Measurements from ENCODE around the gene AGAP1.

DNA sequence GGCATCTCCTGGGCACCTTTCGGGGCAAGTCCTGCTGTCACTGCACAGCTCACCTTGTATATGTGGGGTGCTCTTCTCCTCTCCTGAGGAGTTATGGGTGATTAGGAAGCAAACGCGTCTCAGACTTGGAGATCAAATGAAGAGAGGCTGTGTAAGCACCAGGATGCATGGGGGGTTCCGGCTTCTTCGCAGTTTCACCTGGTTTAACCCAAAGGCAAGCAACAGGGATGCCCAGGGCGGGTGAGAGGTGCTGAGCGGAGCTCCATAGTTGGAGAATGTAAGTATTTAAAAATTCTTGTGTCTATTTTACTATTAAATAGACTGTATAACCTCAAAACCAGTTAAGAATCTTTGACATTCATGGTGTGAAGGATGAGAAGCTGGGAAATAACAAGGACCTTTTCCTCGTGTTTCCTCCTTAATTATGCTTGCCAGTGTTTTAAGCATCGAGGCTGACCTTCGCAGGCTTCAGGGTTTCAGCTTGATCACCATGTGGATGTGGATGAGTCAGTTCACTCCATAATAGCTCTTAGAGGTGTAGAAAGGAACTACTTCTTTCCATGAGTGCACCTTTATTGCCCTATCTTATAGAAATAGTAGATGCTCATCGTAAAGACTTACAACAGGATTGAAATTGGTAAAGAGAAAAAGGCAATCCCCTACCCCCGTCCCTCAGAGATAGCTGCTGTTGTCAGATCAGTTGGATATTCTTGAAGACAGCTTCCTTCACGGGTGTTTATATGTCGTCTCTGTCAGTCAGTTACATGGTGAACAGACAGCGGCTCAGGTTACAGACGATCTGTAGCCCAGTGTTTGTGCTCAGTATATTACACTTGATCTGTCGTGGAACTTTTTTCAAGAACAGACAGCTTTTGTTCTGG lies 201.1 kb downstream of the AGAP1 start:
- TF ChIP-seq POLR2A (IDR thresholded peaks at IDR 0.05) (no peak), POLR2AphosphoS5 (IDR thresholded peaks at IDR 0.05) (no peak)
- TF ChIP-seq, protein P1, sequence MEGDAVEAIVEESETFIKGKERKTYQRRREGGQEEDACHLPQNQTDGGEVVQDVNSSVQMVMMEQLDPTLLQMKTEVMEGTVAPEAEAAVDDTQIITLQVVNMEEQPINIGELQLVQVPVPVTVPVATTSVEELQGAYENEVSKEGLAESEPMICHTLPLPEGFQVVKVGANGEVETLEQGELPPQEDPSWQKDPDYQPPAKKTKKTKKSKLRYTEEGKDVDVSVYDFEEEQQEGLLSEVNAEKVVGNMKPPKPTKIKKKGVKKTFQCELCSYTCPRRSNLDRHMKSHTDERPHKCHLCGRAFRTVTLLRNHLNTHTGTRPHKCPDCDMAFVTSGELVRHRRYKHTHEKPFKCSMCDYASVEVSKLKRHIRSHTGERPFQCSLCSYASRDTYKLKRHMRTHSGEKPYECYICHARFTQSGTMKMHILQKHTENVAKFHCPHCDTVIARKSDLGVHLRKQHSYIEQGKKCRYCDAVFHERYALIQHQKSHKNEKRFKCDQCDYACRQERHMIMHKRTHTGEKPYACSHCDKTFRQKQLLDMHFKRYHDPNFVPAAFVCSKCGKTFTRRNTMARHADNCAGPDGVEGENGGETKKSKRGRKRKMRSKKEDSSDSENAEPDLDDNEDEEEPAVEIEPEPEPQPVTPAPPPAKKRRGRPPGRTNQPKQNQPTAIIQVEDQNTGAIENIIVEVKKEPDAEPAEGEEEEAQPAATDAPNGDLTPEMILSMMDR (IDR thresholded peaks at IDR 0.05): no peak

Data from sigmoid colon (tissue), 4 donors.